Measurements from ENCODE around the gene CARNS1.

CARNS1 gene

DNA sequence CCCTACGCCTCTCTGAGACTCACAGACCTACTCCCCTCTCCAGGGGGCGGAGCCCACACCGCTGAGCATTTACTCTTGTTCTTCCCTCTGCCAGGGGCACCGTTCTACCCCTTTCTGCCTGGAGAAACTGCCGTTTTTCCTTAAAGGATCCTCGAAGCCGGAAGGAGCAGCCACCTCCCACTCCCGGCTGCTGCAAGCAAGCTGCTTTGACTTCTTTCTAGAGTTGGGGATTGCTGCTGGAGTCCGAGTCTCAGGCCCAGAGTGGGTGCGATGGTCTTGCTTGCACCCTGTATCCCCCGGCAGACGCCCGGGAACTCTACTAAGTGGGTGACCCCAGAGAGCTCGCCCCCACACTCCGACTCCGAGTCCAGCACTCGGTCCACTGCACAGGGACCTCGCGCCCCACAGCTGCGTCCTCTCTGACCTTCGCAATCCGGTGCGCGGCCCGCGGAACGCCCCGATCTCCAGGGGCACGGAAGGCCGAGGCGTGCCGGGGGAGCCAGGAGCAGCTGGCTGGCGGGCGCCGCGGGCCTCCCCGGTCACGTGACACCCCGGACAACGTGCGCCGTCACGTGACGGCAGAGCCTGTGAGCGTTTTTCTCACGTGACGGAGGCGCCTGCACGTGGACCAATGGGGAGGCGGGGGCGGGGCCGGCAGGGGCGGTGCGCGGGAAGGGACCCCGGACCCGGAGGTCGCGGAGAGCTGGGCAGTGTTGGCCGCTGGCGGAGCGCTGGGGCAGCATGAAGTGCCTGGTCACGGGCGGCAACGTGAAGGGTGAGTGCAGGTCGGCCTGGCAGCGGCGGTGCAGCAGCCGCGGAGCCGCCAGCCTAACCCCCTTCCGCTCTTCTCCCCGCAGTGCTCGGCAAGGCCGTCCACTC lies 23.9 kb upstream of the CARNS1 start, which contains the start of gene RAD9A:
TSS of gene RAD9A (plus strand) at position 683 of the 879 bp plus-strand sequence. CDS start at position 742, 59 bp downstream.
- H3K4me3 ChIP-seq (ENCODE audit: low read depth, low read length): peak within 1 kb of the TSS; percentile 80
- TF ChIP-seq, protein P1, sequence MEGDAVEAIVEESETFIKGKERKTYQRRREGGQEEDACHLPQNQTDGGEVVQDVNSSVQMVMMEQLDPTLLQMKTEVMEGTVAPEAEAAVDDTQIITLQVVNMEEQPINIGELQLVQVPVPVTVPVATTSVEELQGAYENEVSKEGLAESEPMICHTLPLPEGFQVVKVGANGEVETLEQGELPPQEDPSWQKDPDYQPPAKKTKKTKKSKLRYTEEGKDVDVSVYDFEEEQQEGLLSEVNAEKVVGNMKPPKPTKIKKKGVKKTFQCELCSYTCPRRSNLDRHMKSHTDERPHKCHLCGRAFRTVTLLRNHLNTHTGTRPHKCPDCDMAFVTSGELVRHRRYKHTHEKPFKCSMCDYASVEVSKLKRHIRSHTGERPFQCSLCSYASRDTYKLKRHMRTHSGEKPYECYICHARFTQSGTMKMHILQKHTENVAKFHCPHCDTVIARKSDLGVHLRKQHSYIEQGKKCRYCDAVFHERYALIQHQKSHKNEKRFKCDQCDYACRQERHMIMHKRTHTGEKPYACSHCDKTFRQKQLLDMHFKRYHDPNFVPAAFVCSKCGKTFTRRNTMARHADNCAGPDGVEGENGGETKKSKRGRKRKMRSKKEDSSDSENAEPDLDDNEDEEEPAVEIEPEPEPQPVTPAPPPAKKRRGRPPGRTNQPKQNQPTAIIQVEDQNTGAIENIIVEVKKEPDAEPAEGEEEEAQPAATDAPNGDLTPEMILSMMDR (IDR thresholded peaks at IDR 0.05; ENCODE audit: insufficient read depth, low read depth, low read length, missing control alignments): no peak
- DNase-seq (ENCODE audit: low read depth): peak; percentile 97

DNA sequence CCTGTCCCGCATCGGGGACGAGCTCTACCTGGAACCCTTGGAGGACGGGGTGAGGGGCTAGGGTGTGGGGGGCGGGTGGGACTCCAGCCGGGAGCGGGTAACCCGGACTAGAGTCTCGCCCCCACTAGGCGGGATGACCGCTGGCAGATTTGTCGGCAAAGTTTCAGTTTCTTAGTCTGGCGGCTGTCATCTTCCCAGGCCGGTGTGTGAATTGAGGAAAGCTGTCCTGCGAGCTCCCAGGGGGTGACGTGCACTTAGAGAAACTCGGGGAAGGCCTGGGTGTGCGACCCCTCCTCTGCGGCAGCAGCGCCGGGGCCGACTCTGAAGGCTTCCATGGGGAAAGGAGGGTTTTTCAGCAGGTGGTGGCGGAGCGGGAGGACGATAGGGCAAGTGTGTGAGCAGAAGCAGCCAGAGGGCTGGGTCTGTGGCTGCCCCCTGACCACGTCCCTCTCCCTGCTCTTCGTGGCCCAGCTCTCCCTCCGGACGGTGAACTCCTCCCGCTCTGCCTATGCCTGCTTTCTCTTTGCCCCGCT lies 23.2 kb upstream of the CARNS1 start:
- TF ChIP-seq, protein P1 (IDR thresholded peaks at IDR 0.05; ENCODE audit: insufficient read depth, low read depth, low read length, missing control alignments): no peak
- peak overlapping the region; percentile 80 for H3K4me3 ChIP-seq (ENCODE audit: low read depth, low read length)
- no peak for DNase-seq (ENCODE audit: low read depth)

DNA sequence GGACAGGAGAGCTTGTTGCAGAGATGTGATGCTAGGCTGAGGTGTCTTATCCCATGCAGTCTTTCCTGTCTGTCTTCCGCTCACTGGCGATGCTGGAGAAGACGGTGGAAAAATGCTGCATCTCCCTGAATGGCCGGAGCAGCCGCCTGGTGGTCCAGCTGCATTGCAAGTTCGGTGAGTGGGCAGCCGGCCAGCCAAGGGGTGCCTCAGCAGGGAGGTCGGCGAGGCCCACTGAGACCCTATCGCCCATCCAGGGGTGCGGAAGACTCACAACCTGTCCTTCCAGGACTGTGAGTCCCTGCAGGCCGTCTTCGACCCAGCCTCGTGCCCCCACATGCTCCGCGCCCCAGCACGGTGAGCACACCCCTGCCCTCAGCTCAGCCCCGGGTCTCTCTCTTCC lies 22.0 kb upstream of the CARNS1 start:
- no peak overlapping the region for H3K4me3 ChIP-seq (ENCODE audit: low read depth, low read length)
- TF ChIP-seq, protein P1 (IDR thresholded peaks at IDR 0.05; ENCODE audit: insufficient read depth, low read depth, low read length, missing control alignments): no peak
- DNase-seq (ENCODE audit: low read depth): no peak

DNA sequence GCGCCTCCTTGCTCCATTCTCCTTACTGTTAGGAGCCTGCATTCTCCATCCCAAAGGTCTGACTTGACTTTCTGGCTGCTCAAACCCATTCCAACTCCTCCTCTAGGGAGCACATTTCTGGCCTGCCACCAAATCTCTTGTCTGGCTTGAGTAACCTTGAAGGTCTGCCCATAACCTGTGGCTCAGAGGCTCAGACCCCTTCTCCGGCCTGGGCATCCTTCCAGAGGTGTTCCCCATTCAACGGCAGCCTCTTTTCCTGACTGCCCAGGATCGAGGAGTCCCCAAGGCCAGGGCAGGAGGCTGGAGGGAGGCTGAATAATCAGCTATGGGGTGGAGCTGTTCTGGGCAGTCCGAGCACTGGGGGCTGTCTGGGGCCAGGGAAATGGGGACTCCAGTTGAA lies 21.5 kb upstream of the CARNS1 start:
- H3K4me3 ChIP-seq (ENCODE audit: low read depth, low read length): no peak overlapping the region
- no peak for DNase-seq (ENCODE audit: low read depth)
- TF ChIP-seq, protein P1 (IDR thresholded peaks at IDR 0.05; ENCODE audit: insufficient read depth, low read depth, low read length, missing control alignments): no peak

DNA sequence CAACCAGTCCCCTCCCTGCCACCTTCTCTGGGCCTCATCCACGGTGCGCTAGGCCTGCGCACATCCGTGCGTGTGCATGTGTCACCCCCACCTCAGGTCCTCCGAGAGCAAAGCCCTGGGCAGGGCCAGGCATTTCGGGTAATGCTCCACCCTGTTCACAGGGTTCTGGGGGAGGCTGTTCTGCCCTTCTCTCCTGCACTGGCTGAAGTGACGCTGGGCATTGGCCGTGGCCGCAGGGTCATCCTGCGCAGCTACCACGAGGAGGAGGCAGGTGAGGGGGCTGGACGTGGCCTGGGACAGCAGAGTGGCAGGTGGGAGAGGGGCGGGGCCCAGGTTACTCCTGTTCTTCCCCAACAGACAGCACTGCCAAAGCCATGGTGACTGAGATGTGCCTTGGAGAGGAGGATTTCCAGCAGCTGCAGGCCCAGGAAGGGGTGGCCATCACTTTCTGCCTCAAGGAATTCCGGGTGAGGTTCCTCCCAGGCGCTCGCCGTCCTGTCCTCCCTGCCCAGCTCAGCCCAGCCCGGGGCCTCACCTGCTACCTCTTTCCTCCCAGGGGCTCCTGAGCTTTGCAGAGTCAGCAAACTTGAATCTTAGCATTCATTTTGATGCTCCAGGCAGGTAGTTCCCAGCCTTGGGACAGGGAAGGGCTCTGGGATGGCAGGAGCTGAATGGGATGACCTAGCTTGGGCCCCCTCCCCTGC lies 19.8 kb upstream of the CARNS1 start:
- TF ChIP-seq, protein P1 (IDR thresholded peaks at IDR 0.05; ENCODE audit: insufficient read depth, low read depth, low read length, missing control alignments): no peak
- H3K4me3 ChIP-seq (ENCODE audit: low read depth, low read length): no peak overlapping the region
- no peak for DNase-seq (ENCODE audit: low read depth)

DNA sequence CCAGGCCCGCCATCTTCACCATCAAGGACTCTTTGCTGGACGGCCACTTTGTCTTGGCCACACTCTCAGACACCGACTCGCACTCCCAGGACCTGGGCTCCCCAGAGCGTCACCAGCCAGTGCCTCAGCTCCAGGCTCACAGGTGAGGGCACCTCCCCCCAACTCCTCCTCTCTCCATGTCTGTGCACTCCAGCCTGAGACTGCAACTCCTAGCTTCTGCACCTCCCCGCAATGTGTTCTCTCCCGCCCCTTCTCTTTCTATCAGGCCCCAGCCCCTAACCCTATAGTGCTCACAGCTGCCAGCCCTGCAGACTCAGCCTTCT lies 19.3 kb upstream of the CARNS1 start:
- TF ChIP-seq, protein P1 (IDR thresholded peaks at IDR 0.05; ENCODE audit: insufficient read depth, low read depth, low read length, missing control alignments): no peak
- DNase-seq (ENCODE audit: low read depth): no peak
- no peak overlapping the region for H3K4me3 ChIP-seq (ENCODE audit: low read depth, low read length)
